Breast epithelium (tissue), 4 donors: ENCODE results near the gene NRG3. TPM values are rescaled to one million over a fixed set of nuclear protein-coding genes. Genes with fewer than 3 reads are reported as not detected.

Experiments
- DNase-seq, 2 donors: peaks; one replicate each; pipeline ENCODE4 v3.0.0-alpha.2; 2019; ENCODE audit warnings: low spot score in 2 of 2
- H3K27ac ChIP-seq, 2 donors: fragments of 200-600 bp; sonication (generic) in 1 of 2; one replicate each; pipeline ENCODE4 v1.5.1; 2016 to 2019; ENCODE audit warnings: mild to moderate bottlenecking in 1 of 2
- H3K27me3 ChIP-seq, 2 donors: fragments of 200-600 bp; sonication (generic) in 1 of 2; one replicate each; pipeline versions ENCODE4 v1.5.1 to v1.6.0; 2017 to 2019; ENCODE audit warnings: control low read depth in 1 of 2, mild to moderate bottlenecking in 1 of 2
- H3K36me3 ChIP-seq: fragments of 200-600 bp; one replicate; pipeline ENCODE4 v1.5.1; 2019
- H3K4me1 ChIP-seq, 2 donors: fragments of 200-600 bp; sonication (generic); one replicate each; pipeline ENCODE4 v1.5.1; 2016 to 2019; ENCODE audit warnings: control low read depth in 1 of 2
- H3K4me3 ChIP-seq, 3 donors: fragments of 200-600 bp; sonication (generic); 1 replicate in 2 of 3; 2 replicates in 1 of 3; pipeline ENCODE4 v1.5.1; 2016 to 2019; ENCODE audit warnings: mild to moderate bottlenecking in 3 of 3, moderate library complexity in 2 of 3
- H3K9me3 ChIP-seq, 2 donors: fragments of 200-600 bp; sonication (generic) in 1 of 2; one replicate each; pipeline ENCODE4 v1.5.1; 2016 to 2019; ENCODE audit warnings: control low read depth in 1 of 2
- CTCF ChIP-seq, 3 donors: fragments of 450-650 bp; IDR thresholded peaks; one replicate each; pipeline ENCODE4 v1.5.1; 2016 to 2017; ENCODE audit warnings: antibody characterized with exemption in 3 of 3, mild to moderate bottlenecking in 3 of 3, moderate library complexity in 3 of 3
- POLR2A ChIP-seq: fragments of 450-650 bp; IDR thresholded peaks from one replicate; pipeline ENCODE4 v1.6.1; 2016; ENCODE audit warnings: antibody characterized with exemption, mild to moderate bottlenecking, moderate library complexity
- POLR2AphosphoS5 ChIP-seq, 3 donors: sonication (generic); formaldehyde crosslinking; IDR thresholded peaks; one replicate each; pipeline ENCODE4 v1.6.1; 2017; ENCODE audit warnings: antibody characterized with exemption in 3 of 3
- intact Hi-C: fragments of 100-400 bp; cut with DNase I; formaldehyde crosslinking; loops from one replicate; pipeline ENCODE4 v1.15.1; 2023; ENCODE audit warnings: low total_unique reads
- total RNA-seq, 3 donors: library from RNA; depleted of rRNA; stranded (reverse); fragments of >200 nt; gene quantifications; one replicate each; pipeline ENCODE4 v1.1.0, GENCODE V29; 2016

The NRG3 gene
- total RNA-seq, 3 donors from 2014 or later = 0.16 to 0.88 (median 0.33) TPM

- TF ChIP-seq CTCF (IDR thresholded peaks at IDR 0.05) (no peak), POLR2AphosphoS5 (IDR thresholded peaks at IDR 0.05) (no peak), POLR2A (no peak)
- Histone ChIP-seq H3K36me3 (no peaks in the 10 kb centered on the region), H3K4me1 (no peaks in the 10 kb centered on the region), H3K9me3 (no peaks in the 10 kb centered on the region), H3K27me3 (no peaks in the 10 kb centered on the region), H3K4me3 (no peak overlapping the region), H3K27ac (no peak overlapping the region)
- DNase-seq = no peak
- intact Hi-C loops = no loop called here
Measured at GRCh38 chr10:82452676-82453075, 577.7 kb downstream of the NRG3 start.

- no peak for DNase-seq
- TF ChIP-seq POLR2A = no peak
- no peak for TF ChIP-seq POLR2AphosphoS5 (IDR thresholded peaks at IDR 0.05)
- TF ChIP-seq CTCF (IDR thresholded peaks at IDR 0.05) = no peak
- no peaks in the 10 kb centered on the region for H3K27me3 ChIP-seq
- intact Hi-C loops = no loop called here
- H3K9me3 ChIP-seq = no peaks in the 10 kb centered on the region
- no peaks in the 10 kb centered on the region for H3K4me1 ChIP-seq
- H3K4me3 ChIP-seq = no peak overlapping the region
- no peaks in the 10 kb centered on the region for H3K36me3 ChIP-seq
- H3K27ac ChIP-seq = no peak overlapping the region
Measured at GRCh38 chr10:82453678-82454293, 578.8 kb downstream of the NRG3 start.

GRCh38 chr10:82462910-82463551, 588.0 kb downstream of the NRG3 start:
- Histone ChIP-seq H3K4me3 (no peak overlapping the region), H3K9me3 (no peaks in the 10 kb centered on the region), H3K27me3 (no peaks in the 10 kb centered on the region), H3K27ac (no peak overlapping the region), H3K4me1 (no peaks in the 10 kb centered on the region), H3K36me3 (no peaks in the 10 kb centered on the region)
- TF ChIP-seq POLR2A (no peak), POLR2AphosphoS5 (IDR thresholded peaks at IDR 0.05) (no peak), CTCF (IDR thresholded peaks at IDR 0.05) (no peak)
- intact Hi-C loops = no loop called here
- no peak for DNase-seq

- TF ChIP-seq CTCF (IDR thresholded peaks at IDR 0.05) (no peak), POLR2A (no peak), POLR2AphosphoS5 (IDR thresholded peaks at IDR 0.05) (no peak)
- Histone ChIP-seq H3K4me1 (no peaks in the 10 kb centered on the region), H3K4me3 (no peak overlapping the region), H3K27ac (no peak overlapping the region), H3K36me3 (no peaks in the 10 kb centered on the region), H3K27me3 (no peaks in the 10 kb centered on the region), H3K9me3 (no peaks in the 10 kb centered on the region)
- no peak for DNase-seq
- intact Hi-C loops = no loop called here
Measured at GRCh38 chr10:82463614-82464013, 588.6 kb downstream of the NRG3 start.

DNA sequence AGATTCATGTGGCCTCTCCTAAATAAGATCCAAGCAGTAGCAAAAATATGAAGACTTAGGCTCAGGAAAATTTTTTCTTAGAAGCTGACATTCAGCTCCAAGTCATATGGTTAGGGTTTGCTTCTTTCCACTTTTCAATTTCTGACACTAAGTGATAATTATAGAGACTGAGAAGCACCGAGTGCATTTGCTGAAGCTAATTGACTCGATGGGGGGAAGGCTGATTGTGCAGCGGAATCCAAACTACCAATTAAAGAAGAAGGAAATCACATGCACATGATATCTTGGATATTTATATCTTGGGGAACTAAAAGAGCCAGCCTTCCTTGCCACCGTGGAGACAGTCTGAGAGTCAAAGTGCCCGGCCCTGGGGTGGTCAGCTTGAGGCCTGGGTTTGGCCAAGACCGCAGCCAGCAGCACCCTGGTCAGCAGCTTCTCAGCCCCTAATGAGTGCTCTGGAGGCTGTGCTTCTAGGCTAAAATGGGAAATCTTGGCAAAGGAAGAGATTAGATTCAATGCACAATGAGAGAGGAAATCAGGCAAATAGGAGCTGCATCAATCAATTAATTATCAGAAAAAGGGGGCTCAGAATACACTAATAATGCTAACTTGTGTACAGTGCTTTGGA, 589.3 kb downstream of the NRG3 start:
- no peak overlapping the region for H3K4me3 ChIP-seq
- no peak for DNase-seq
- no peak overlapping the region for H3K27ac ChIP-seq
- H3K36me3 ChIP-seq = no peaks in the 10 kb centered on the region
- intact Hi-C loops = no loop called here
- TF ChIP-seq POLR2A = no peak
- no peak for TF ChIP-seq CTCF (IDR thresholded peaks at IDR 0.05)
- H3K9me3 ChIP-seq = no peaks in the 10 kb centered on the region
- no peaks in the 10 kb centered on the region for H3K4me1 ChIP-seq
- no peaks in the 10 kb centered on the region for H3K27me3 ChIP-seq
